Subcutaneous adipose tissue (tissue), 4 donors: Measurements from ENCODE around the gene KIF26B. TPM values are rescaled to one million over a fixed set of nuclear protein-coding genes. Genes with fewer than 3 reads are reported as not detected.

Source experiments
- CTCF ChIP-seq: fragments of 450-650 bp; IDR thresholded peaks from one replicate; pipeline ENCODE4 v1.5.1; 2016; ENCODE audit warnings: low read depth, mild to moderate bottlenecking, control low read depth, antibody characterized with exemption, moderate library complexity
- total RNA-seq, 4 donors: library from RNA; depleted of rRNA; stranded (reverse); fragments of >200 nt; gene quantifications; one replicate each; pipeline ENCODE4 v1.1.0, GENCODE V29; 2016

KIF26B gene
- total RNA-seq, 4 donors from 2014 or later, result under 0.01 to 0.16 (median under 0.01) TPM

- no peak for TF ChIP-seq CTCF
Observed at GRCh38 chr1:245363461-245364200, 208.8 kb downstream of the KIF26B start.

- no peak for TF ChIP-seq CTCF
Observed at GRCh38 chr1:245365095-245366020, 210.6 kb downstream of the KIF26B start.

- TF ChIP-seq CTCF, result no peak
Observed at GRCh38 chr1:245366886-245367285, 212.1 kb downstream of the KIF26B start.

GRCh38 chr1:245370175-245370825, 215.5 kb downstream of the KIF26B start:
- TF ChIP-seq CTCF, result no peak

- TF ChIP-seq CTCF, result no peak
Observed at GRCh38 chr1:245370905-245371581, 216.3 kb downstream of the KIF26B start.

- no peak for TF ChIP-seq CTCF
Observed at GRCh38 chr1:245373131-245373530, 218.3 kb downstream of the KIF26B start.
